ENCODE results near the gene ZXDB.
"Not testable (repeated sequence)": the region's sequence is repeated elsewhere in the genome, so short reads cannot be mapped to it uniquely, and the experiment has no call there.

Gene ZXDB

DNA sequence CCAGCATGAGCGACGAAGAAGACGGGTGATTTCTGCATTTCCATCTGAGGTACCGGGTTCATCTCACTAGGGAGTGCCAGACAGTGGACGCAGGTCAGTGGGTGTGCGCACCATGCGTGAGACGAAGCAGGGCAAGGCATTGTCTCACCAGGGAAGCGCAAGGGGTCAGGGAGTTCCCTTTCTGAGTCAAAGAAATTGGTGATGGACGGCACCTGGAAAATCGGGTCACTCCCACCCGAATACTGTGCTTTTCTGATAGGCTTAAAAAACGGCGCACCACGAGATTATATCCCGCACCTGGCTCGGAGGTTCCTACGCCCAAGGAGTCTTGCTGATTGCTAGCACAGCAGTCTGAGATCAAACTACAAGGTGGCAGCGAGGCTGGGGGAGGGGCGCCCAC, 37.6 kb downstream of the ZXDB start:
- not testable (repeated sequence) for H3K27ac Mint-ChIP-seq
- peaks cover 12% of the 10 kb centered on the region for H3K9me3 Mint-ChIP-seq

DNA sequence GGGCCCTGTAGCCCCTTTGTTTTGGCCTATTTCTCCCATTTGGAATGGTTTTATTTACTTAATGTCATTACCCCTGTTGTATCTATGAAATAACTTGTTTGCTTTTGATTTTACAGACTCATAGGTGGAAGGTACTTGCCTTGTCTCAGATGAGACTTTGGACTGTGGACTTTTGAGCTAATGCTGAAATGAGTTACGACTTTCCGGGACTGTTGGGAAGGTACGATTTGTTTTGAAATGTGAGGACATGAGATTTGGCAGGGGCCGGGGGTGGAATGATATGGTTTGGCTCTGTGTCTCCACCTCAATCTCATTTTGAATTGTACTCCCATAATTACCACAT, 48.8 kb downstream of the ZXDB start:
- Mint-ChIP-seq H3K27ac (no peak overlapping the region), H3K36me3 (ENCODE audit: low read depth) (peaks cover 4% of the 10 kb centered on the region), H3K27me3 (no peaks in the 10 kb centered on the region), H3K4me1 (ENCODE audit: low read depth) (no peaks in the 10 kb centered on the region), H3K9me3 (peaks cover 7% of the 10 kb centered on the region), H3K4me3 (no peak overlapping the region)

More for the DNA sequence above, 37.6 kb downstream of the ZXDB start:
- not testable (repeated sequence) for H3K4me1 Mint-ChIP-seq (ENCODE audit: low read depth); H3K36me3 Mint-ChIP-seq (ENCODE audit: low read depth); H3K27me3 Mint-ChIP-seq; H3K4me3 Mint-ChIP-seq

DNA sequence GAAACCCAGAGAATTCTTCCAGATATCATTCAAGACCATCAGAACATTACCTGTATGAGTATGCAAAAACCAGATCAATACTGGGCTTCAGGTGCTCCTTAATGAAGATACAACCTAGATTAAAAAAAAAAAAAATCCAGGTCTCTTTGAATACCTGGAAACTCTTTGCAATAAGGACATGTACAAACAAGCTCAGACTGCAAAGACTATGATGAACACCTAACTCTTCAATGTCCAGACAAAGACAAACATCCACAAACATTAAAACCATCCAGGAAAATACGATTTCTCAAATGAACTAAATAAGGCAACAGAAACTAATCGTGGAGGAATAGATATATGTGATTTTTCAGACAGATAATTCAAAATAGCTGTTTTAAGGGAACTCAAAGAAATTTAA, 49.5 kb downstream of the ZXDB start:
- Mint-ChIP-seq H3K27me3 (no peaks in the 10 kb centered on the region), H3K9me3 (peaks cover 4% of the 10 kb centered on the region), H3K27ac (no peak overlapping the region), H3K4me1 (ENCODE audit: low read depth) (no peaks in the 10 kb centered on the region), H3K4me3 (no peak overlapping the region), H3K36me3 (ENCODE audit: low read depth) (peaks cover 4% of the 10 kb centered on the region)

DNA sequence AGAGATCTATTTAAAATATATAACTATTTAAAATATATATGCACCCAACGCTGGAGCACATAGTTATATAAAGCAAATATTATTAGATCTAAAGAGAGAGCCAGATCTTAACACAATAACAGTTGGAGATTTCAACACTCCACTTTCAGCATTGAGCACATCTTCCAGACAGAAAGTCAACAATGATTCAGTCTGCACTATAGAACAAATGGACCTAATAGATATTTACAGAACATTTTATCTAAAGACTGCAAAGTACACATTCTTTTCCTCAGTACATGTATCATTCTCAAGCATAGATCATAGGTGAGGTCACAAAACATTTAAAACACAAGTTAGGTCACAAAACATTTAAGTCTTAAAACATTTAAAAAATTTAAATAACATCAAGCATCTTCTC, 51.9 kb downstream of the ZXDB start:
- Mint-ChIP-seq H3K4me3 (no peak overlapping the region), H3K27ac (no peak overlapping the region), H3K36me3 (ENCODE audit: low read depth) (peaks cover 4% of the 10 kb centered on the region), H3K27me3 (no peaks in the 10 kb centered on the region), H3K4me1 (ENCODE audit: low read depth) (no peaks in the 10 kb centered on the region), H3K9me3 (peaks cover 4% of the 10 kb centered on the region)

DNA sequence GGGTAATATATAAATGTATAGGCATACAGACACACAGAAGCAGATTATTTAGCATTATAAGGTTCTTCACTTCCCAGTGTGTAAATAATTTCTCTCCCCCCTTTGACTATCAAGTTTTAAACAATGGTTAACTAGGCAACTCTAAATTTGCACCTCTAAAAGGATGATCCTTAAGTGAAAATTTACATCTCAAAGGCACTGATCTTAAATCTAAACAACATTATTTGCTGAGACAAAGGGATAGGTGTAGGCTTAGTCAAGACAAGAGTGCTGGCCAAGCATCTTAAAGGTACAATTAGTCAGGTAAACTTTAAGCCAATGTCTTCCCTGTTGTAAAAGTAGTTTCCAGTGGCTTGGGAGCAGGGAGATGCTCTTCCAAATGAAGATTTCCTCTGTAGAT, 55.2 kb downstream of the ZXDB start:
- no peak overlapping the region for H3K4me3 Mint-ChIP-seq
- no peaks in the 10 kb centered on the region for H3K9me3 Mint-ChIP-seq
- H3K4me1 Mint-ChIP-seq (ENCODE audit: low read depth): no peaks in the 10 kb centered on the region
- H3K27ac Mint-ChIP-seq: no peak overlapping the region
- no peaks in the 10 kb centered on the region for H3K36me3 Mint-ChIP-seq (ENCODE audit: low read depth)
- H3K27me3 Mint-ChIP-seq: no peaks in the 10 kb centered on the region
